ENCODE results near the gene FREM1. TPM values are rescaled to one million over a fixed set of nuclear protein-coding genes. Genes with fewer than 3 reads are reported as not detected.

FREM1 gene
- total RNA-seq, 1 donor from 2014 or later, result 2.2 TPM

DNA sequence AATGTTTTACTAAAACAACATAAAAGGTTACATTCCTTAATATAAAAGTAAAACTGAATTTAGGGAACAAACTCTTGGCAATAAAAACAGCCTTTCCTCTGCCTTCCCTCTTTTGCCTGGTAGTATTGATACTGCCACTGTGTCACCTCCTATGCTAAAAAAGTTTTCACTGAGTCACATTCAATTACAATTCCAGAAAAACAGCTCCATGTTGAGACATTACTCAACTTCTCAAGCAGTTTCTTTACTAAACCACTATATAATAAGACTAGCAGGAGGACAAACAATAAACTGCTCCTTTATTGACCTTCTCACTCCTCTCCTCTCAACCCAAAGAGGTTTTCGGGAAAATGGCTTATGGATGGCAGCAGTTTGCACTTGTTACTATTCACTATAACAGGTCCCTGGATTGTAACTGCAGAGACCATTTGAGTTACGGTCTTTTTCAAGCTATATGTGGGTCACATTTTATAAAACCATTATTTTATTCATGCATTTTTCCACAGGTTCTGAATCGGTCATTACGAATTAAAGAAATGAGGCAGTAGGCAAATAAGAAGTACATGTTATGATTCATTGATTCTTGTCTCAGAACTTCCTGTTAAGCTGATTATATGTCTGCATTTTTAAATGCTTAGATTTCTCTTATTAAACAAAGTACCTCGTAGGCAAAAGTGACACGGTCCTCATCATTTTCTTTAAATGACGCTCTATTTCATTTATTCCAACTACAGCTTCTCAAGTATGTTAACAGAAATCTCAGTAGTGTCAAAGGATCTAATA is 219.1 kb downstream of the FREM1 start:
- Mint-ChIP-seq H3K27ac (ENCODE audit: unreplicated experiment) (no peak overlapping the region), H3K4me1 (ENCODE audit: unreplicated experiment) (peaks cover 30% of the 10 kb centered on the region), H3K9me3 (ENCODE audit: unreplicated experiment) (no peaks in the 10 kb centered on the region), H3K27me3 (ENCODE audit: unreplicated experiment) (no peaks in the 10 kb centered on the region), H3K4me3 (ENCODE audit: unreplicated experiment) (no peak overlapping the region), H3K36me3 (ENCODE audit: unreplicated experiment) (peaks cover 11% of the 10 kb centered on the region)
- TF ChIP-seq, protein P1, sequence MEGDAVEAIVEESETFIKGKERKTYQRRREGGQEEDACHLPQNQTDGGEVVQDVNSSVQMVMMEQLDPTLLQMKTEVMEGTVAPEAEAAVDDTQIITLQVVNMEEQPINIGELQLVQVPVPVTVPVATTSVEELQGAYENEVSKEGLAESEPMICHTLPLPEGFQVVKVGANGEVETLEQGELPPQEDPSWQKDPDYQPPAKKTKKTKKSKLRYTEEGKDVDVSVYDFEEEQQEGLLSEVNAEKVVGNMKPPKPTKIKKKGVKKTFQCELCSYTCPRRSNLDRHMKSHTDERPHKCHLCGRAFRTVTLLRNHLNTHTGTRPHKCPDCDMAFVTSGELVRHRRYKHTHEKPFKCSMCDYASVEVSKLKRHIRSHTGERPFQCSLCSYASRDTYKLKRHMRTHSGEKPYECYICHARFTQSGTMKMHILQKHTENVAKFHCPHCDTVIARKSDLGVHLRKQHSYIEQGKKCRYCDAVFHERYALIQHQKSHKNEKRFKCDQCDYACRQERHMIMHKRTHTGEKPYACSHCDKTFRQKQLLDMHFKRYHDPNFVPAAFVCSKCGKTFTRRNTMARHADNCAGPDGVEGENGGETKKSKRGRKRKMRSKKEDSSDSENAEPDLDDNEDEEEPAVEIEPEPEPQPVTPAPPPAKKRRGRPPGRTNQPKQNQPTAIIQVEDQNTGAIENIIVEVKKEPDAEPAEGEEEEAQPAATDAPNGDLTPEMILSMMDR (IDR thresholded peaks at IDR 0.05), result no peak
- no peak for DNase-seq (ENCODE audit: extremely low spot score, unreplicated experiment)

DNA sequence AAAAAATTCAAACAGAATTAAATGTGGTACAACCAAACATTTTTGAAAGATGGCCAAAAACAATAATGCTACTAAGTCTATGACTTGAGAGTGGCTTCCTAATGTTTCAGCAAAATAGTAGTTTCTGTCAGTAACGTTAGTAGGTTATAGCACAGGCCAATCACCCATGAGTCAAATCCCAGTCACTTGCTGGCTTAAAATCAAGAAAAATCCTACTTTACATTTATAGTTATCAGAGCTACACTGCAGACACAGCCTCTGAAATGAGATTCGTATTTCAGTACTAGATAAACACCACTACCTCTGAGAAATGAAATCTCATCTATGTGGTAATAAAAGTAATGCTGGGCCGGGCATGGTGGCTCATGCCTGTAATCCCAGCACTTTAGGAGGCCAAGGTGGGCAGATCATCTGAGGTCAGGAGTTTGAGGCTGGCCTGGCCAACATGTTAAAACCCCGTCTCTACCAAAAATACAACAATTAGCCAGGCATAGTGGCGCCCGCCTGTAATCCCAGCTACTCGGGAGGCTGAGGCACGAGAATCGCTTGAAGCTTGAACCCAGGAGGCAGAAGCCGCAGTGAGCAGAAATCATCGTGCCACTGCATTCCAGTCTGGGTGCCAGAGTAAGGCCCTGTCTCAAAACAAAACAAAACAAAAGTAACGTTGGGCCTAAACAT is 223.0 kb downstream of the FREM1 start:
- Mint-ChIP-seq H3K27me3 (ENCODE audit: unreplicated experiment) (no peaks in the 10 kb centered on the region), H3K4me1 (ENCODE audit: unreplicated experiment) (peaks cover 25% of the 10 kb centered on the region), H3K4me3 (ENCODE audit: unreplicated experiment) (no peak overlapping the region), H3K9me3 (ENCODE audit: unreplicated experiment) (no peaks in the 10 kb centered on the region), H3K36me3 (ENCODE audit: unreplicated experiment) (peaks cover 18% of the 10 kb centered on the region), H3K27ac (ENCODE audit: unreplicated experiment) (peak overlapping the region; percentile 73)
- DNase-seq (ENCODE audit: extremely low spot score, unreplicated experiment), result no peak
- TF ChIP-seq, protein P1 (IDR thresholded peaks at IDR 0.05), result no peak

DNA sequence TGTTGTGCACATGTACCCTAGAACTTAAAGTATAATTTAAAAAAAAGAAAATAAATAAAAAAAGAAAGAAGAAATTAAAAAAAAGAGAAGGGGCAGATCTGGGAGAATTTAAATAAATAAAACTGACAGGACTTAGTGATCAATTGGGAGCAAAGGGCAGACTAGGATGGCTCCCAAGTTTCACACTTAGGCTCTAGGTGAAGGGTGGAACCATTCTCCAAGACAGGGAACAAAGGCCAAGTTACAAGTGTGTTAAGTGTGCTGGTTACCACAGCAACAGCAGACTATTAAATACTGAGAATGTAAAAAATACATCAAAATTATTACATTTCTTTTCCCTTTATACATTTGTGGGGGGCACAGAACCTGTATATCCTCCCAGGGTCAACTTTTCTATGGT is 224.1 kb downstream of the FREM1 start:
- DNase-seq (ENCODE audit: extremely low spot score, unreplicated experiment), result no peak
- peaks cover 17% of the 10 kb centered on the region for H3K4me1 Mint-ChIP-seq (ENCODE audit: unreplicated experiment)
- no peaks in the 10 kb centered on the region for H3K27me3 Mint-ChIP-seq (ENCODE audit: unreplicated experiment)
- peaks cover 19% of the 10 kb centered on the region for H3K36me3 Mint-ChIP-seq (ENCODE audit: unreplicated experiment)
- TF ChIP-seq, protein P1 (IDR thresholded peaks at IDR 0.05), result no peak
- no peak overlapping the region for H3K27ac Mint-ChIP-seq (ENCODE audit: unreplicated experiment)
- no peaks in the 10 kb centered on the region for H3K9me3 Mint-ChIP-seq (ENCODE audit: unreplicated experiment)
- H3K4me3 Mint-ChIP-seq (ENCODE audit: unreplicated experiment), result no peak overlapping the region

Other genes starting within 250 kb of the FREM1 start
- gene ZDHHC21, start 217.0 kb downstream of the FREM1 start, total RNA-seq, result 9.3 and 9.5 TPM in 2 replicates
- gene CER1, start 187.7 kb downstream of the FREM1 start, total RNA-seq, result not detected in 2 replicates